Stimulated activated CD8-positive, alpha-beta memory T cell treated with anti-CD3 and anti-CD28 coated beads, Interleukin-7, amount 100 ng/mL, for 24 hours (primary cell): ENCODE measurements around the gene ZNF385C.

Source experiments
- DNase-seq: peaks from one replicate; pipeline ENCODE4 v3.0.0-alpha.2; 2020; ENCODE audit warnings: low read depth

Gene ZNF385C

GRCh38 chr17:41988418-41988817 lies 109.9 kb downstream of the ZNF385C start:
- DNase-seq: no peak

- DNase-seq: no peak
Observed at GRCh38 chr17:41987642-41988041, 110.6 kb downstream of the ZNF385C start.

GRCh38 chr17:41986634-41987033 lies 111.6 kb downstream of the ZNF385C start:
- no peak for DNase-seq

GRCh38 chr17:41985919-41986318 lies 112.4 kb downstream of the ZNF385C start:
- no peak for DNase-seq

GRCh38 chr17:41984454-41984853 lies 113.8 kb downstream of the ZNF385C start:
- no peak for DNase-seq

GRCh38 chr17:41982026-41982760 lies 116.1 kb downstream of the ZNF385C start:
- DNase-seq: no peak

- no peak for DNase-seq
Observed at GRCh38 chr17:41977991-41978390, 120.3 kb downstream of the ZNF385C start.

- no peak for DNase-seq
Observed at GRCh38 chr17:41976142-41976768, 122.0 kb downstream of the ZNF385C start.
